ENCODE results near the gene PRPSAP2. TPM values are rescaled to one million over a fixed set of nuclear protein-coding genes. Genes with fewer than 3 reads are reported as not detected.

PRPSAP2 gene
- total RNA-seq, 1 experiment from 2014 or later: 37.8 TPM

- no peak overlapping the region for H3K4me3 ChIP-seq (replicated peaks in 1 of 2; ENCODE audit: low read depth in 1 of 2, low read length in 2 of 2)
- no peak overlapping the region for H2AFZ ChIP-seq (ENCODE audit: low read depth, low read length, poor library complexity, severe bottlenecking)
- peaks cover 2 to 11% of the 10 kb centered on the region in 2 experiments; a peak in 2 of 4 replicates for H3K36me3 ChIP-seq (ENCODE audit: control insufficient read depth in 1 of 2, insufficient read depth in 2 of 2, low read length in 2 of 2)
- TF ChIP-seq MAX (IDR thresholded peaks at IDR 0.05): no peak
- H3K4me2 ChIP-seq (ENCODE audit: low read length): no peak overlapping the region
- H3K4me1 ChIP-seq (ENCODE audit: control insufficient read depth in 1 of 2, insufficient read depth in 2 of 2, low read length in 2 of 2): no peaks in the 10 kb centered on the region
- no peaks in the 10 kb centered on the region for H3K9me2 ChIP-seq (ENCODE audit: insufficient read depth)
- no peaks in the 10 kb centered on the region for H4K20me1 ChIP-seq (ENCODE audit: insufficient read depth)
- RAD21 ChIA-PET (ENCODE audit: low non-redundant PET in 1 of 2, low total read pairs in 2 of 2, uncharacterized antibody in 2 of 2, unreplicated experiment in 2 of 2): no interaction called here
- POLR2A ChIA-PET: no interaction called here
- peaks cover 7% of the 10 kb centered on the region; the same call in 1 of the 2 replicates for H3K79me2 ChIP-seq (ENCODE audit: insufficient read depth, low read length)
- CTCF ChIA-PET: no interaction called here
- H3K9me3 ChIP-seq (ENCODE audit: control insufficient read depth in 1 of 2, insufficient read depth in 1 of 2, low read depth in 1 of 2, low read length in 2 of 2): no peaks in the 10 kb centered on the region
- no peaks in the 10 kb centered on the region for H3K27me3 ChIP-seq (ENCODE audit: insufficient read depth, low read length)
- no peak for DNase-seq (ENCODE audit: low read depth, low spot score)
- no peak overlapping the region for H3K9ac ChIP-seq (ENCODE audit: low read length)
- H3K27ac ChIP-seq (ENCODE audit: low read depth, low read length): no peak overlapping the region
- ATAC-seq: no peak
- intact Hi-C loops (cut with micrococcal nuclease): no loop called here
- no TSS peak for BruUV-seq (replicated peaks)
Observed at GRCh38 chr17:18896947-18897346, 39.0 kb downstream of the PRPSAP2 start.

- H3K36me3 ChIP-seq (ENCODE audit: control insufficient read depth in 1 of 2, insufficient read depth in 2 of 2, low read length in 2 of 2): peaks cover 0 to 4% of the 10 kb centered on the region in 2 experiments; a peak in 1 of 4 replicates
- no peak for ATAC-seq
- RAD21 ChIA-PET (ENCODE audit: low non-redundant PET in 1 of 2, low total read pairs in 2 of 2, uncharacterized antibody in 2 of 2, unreplicated experiment in 2 of 2): no interaction called here
- BruUV-seq (replicated peaks): no TSS peak
- no peak overlapping the region for H3K27ac ChIP-seq (ENCODE audit: low read depth, low read length)
- no peak for DNase-seq (ENCODE audit: low read depth, low spot score)
- H2AFZ ChIP-seq (ENCODE audit: low read depth, low read length, poor library complexity, severe bottlenecking): no peak overlapping the region
- H3K4me2 ChIP-seq (ENCODE audit: low read length): no peak overlapping the region
- no peaks in the 10 kb centered on the region for H3K4me1 ChIP-seq (ENCODE audit: control insufficient read depth in 1 of 2, insufficient read depth in 2 of 2, low read length in 2 of 2)
- H4K20me1 ChIP-seq (ENCODE audit: insufficient read depth): no peaks in the 10 kb centered on the region
- H3K79me2 ChIP-seq (ENCODE audit: insufficient read depth, low read length): peaks cover 7% of the 10 kb centered on the region; the same call in 1 of the 2 replicates
- H3K27me3 ChIP-seq (ENCODE audit: insufficient read depth, low read length): no peaks in the 10 kb centered on the region
- H3K9me2 ChIP-seq (ENCODE audit: insufficient read depth): no peaks in the 10 kb centered on the region
- no peak overlapping the region for H3K4me3 ChIP-seq (replicated peaks in 1 of 2; ENCODE audit: low read depth in 1 of 2, low read length in 2 of 2)
- no peak overlapping the region for H3K9ac ChIP-seq (ENCODE audit: low read length)
- intact Hi-C loops (cut with micrococcal nuclease): no loop called here
- H3K9me3 ChIP-seq (ENCODE audit: control insufficient read depth in 1 of 2, insufficient read depth in 1 of 2, low read depth in 1 of 2, low read length in 2 of 2): no peaks in the 10 kb centered on the region
- POLR2A ChIA-PET: no interaction called here
- CTCF ChIA-PET: no interaction called here
- TF ChIP-seq SIN3A (IDR thresholded peaks at IDR 0.05; ENCODE audit: low read depth) (no peak), CTCF (IDR thresholded peaks at IDR 0.05 in 2 of 3, conservative IDR thresholded peaks at IDR 0.05 in 1 of 3; ENCODE audit: borderline replicate concordance in 1 of 3, insufficient read depth in 1 of 3, low read depth in 2 of 3, low read length in 2 of 3) (no peak)
Observed at GRCh38 chr17:18904482-18904881, 46.6 kb downstream of the PRPSAP2 start.

Data from HCT116 (cell line).